Fibroblast of lung (primary cell): Measurements from ENCODE around the gene MYO1H.
"Not testable (repeated sequence)": the region's sequence is repeated elsewhere in the genome, so short reads cannot be mapped to it uniquely, and the experiment has no call there.

Source experiments
- EZH2 ChIP-seq: IDR thresholded peaks from 2 replicates; pipeline ENCODE4 v1.5.1; 2012; ENCODE audit warnings: low read length, control low read depth, mild to moderate bottlenecking; ENCODE audit errors: missing control alignments
- TF ChIP-seq, protein P1 (sequence below), 2 donors: IDR thresholded peaks in 1 of 2; conservative IDR thresholded peaks in 1 of 2; 1 replicate in 1 of 2; 2 replicates in 1 of 2; pipeline ENCODE4 v1.5.1; 2011 to 2012; ENCODE audit warnings: low read length in 2 of 2, control low read depth in 1 of 2, inconsistent platforms in 1 of 2, low read depth in 1 of 2, mild to moderate bottlenecking in 1 of 2

DNA sequence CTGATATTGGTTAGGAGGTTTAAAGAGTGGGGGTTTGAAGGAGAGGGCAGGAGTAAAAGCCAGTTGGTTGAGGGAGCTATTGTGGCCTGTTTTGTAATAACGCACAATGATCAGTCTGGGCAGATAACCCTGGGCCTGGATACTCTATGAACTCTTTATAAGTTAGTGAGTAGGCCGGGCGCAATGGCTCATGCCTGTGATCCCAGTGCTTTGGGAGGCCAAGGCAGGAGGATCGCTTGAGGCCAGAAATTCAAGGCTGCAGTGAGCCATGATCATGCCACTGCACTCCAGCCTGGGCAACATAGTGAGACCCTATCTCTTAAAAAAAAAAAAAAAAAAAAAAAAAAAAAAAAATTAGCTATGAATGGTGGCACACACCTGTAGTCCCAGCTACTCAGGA lies 58.4 kb downstream of the MYO1H start:
- not testable (repeated sequence) for TF ChIP-seq EZH2
- TF ChIP-seq, protein P1, sequence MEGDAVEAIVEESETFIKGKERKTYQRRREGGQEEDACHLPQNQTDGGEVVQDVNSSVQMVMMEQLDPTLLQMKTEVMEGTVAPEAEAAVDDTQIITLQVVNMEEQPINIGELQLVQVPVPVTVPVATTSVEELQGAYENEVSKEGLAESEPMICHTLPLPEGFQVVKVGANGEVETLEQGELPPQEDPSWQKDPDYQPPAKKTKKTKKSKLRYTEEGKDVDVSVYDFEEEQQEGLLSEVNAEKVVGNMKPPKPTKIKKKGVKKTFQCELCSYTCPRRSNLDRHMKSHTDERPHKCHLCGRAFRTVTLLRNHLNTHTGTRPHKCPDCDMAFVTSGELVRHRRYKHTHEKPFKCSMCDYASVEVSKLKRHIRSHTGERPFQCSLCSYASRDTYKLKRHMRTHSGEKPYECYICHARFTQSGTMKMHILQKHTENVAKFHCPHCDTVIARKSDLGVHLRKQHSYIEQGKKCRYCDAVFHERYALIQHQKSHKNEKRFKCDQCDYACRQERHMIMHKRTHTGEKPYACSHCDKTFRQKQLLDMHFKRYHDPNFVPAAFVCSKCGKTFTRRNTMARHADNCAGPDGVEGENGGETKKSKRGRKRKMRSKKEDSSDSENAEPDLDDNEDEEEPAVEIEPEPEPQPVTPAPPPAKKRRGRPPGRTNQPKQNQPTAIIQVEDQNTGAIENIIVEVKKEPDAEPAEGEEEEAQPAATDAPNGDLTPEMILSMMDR (conservative IDR thresholded peaks at IDR 0.05 in 1 of 2, IDR thresholded peaks at IDR 0.05 in 1 of 2; ENCODE audit: low read depth in 1 of 2, low read length in 2 of 2): not testable (repeated sequence)
